SK-N-SH (cell line): ENCODE data around the gene PI4K2B. TPM values are rescaled to one million over a fixed set of nuclear protein-coding genes. Genes with fewer than 3 reads are reported as not detected.
"Not testable (repeated sequence)": the region's sequence is repeated elsewhere in the genome, so short reads cannot be mapped to it uniquely, and the experiment has no call there.

Source experiments
- CTCF ChIA-PET: fragments of 300-600, 350-600 bp; formaldehyde crosslinking; extraction: SDS; loops from one replicate; lab custom pipeline; 2021; lab: Yijun Ruan, JAX
- POLR2A ChIA-PET: fragments of 350-600 bp; sonication (Branson Sonifier 250); formaldehyde crosslinking; extraction: SDS; loops from one replicate; lab custom pipeline; 2020; ENCODE audit warnings: antibody characterized with exemption, inconsistent platforms; lab: Yijun Ruan, JAX
- DNase-seq: peaks from one replicate; pipeline ENCODE4 v3.0.0; 2012
- H2AFZ ChIP-seq: fragments of 200-600 bp; sonication (generic); 2 replicates; pipeline ENCODE4 v1.8.1; 2016; ENCODE audit warnings: antibody characterized with exemption, mild to moderate bottlenecking, low read depth
- H3F3A ChIP-seq: fragments of 200-600 bp; sonication (generic); replicated peaks from 2 replicates; pipeline ENCODE3; 2016; ENCODE audit warnings: antibody characterized with exemption, mild to moderate bottlenecking; ENCODE audit not compliant: insufficient read depth
- H3K27ac ChIP-seq, 2 experiments: fragments of 200-500 bp in 1 of 2; fragments of 200-600 bp in 1 of 2; sonication (Bioruptor generic) in 1 of 2; sonication (generic), shearing (Covaris generic) in 1 of 2; 2 replicates each; pipeline versions ENCODE4 v1.5.1 to v1.6.1; 2014 to 2016; ENCODE audit warnings: low read depth in 2 of 2, inconsistent platforms in 1 of 2, low read length in 1 of 2, mild to moderate bottlenecking in 1 of 2, mixed read lengths in 1 of 2
- H3K27me3 ChIP-seq: fragments of 200-600 bp; sonication (generic), shearing (Covaris generic); 2 replicates; pipeline ENCODE4 v1.6.1; 2016; ENCODE audit warnings: mixed run types; ENCODE audit not compliant: insufficient read depth
- H3K36me3 ChIP-seq, 2 experiments: fragments of 200-500 bp in 1 of 2; fragments of 200-600 bp in 1 of 2; sonication (Bioruptor generic) in 1 of 2; sonication (generic) in 1 of 2; replicated peaks in 1 of 2; 2 replicates each; pipeline versions ENCODE3 to v1.5.1; 2014 to 2016; ENCODE audit warnings: low read length in 1 of 2, mild to moderate bottlenecking in 1 of 2; ENCODE audit not compliant: insufficient read depth in 2 of 2, control insufficient read depth in 1 of 2
- H3K4me1 ChIP-seq, 2 experiments: fragments of 200-500 bp in 1 of 2; fragments of 200-600 bp in 1 of 2; sonication (Bioruptor generic) in 1 of 2; sonication (generic), shearing (Covaris generic) in 1 of 2; 2 replicates each; pipeline versions ENCODE4 v1.5.1 to v1.6.1; 2014 to 2016; ENCODE audit warnings: low read depth in 1 of 2, low read length in 1 of 2, mixed run types in 1 of 2; ENCODE audit not compliant: insufficient read depth in 2 of 2, control insufficient read depth in 1 of 2
- H3K4me2 ChIP-seq: fragments of 200-600 bp; sonication (generic), shearing (Covaris generic); 2 replicates; pipeline ENCODE4 v1.6.1; 2017; ENCODE audit warnings: mixed run types
- H3K4me3 ChIP-seq, 2 experiments: fragments of 200-500 bp in 1 of 2; fragments of 200-600 bp in 1 of 2; sonication (Bioruptor generic) in 1 of 2; sonication (generic), shearing (Covaris generic) in 1 of 2; 2 replicates each; pipeline versions ENCODE4 v1.5.1 to v1.8.1; 2014 to 2016; ENCODE audit warnings: low read depth in 2 of 2, inconsistent platforms in 1 of 2, low read length in 1 of 2, mild to moderate bottlenecking in 1 of 2, mixed read lengths in 1 of 2, moderate library complexity in 1 of 2
- H3K79me2 ChIP-seq: fragments of 200-600 bp; sonication (generic); 2 replicates; pipeline ENCODE4 v1.8.1; 2017; ENCODE audit warnings: mild to moderate bottlenecking; ENCODE audit not compliant: insufficient read depth
- H3K9ac ChIP-seq: fragments of 200-600 bp; sonication (generic); 2 replicates; pipeline ENCODE4 v1.6.1; 2017; ENCODE audit warnings: mixed run types
- H3K9me2 ChIP-seq: fragments of 200-600 bp; sonication (generic); 2 replicates; pipeline ENCODE4 v1.6.1; 2017; ENCODE audit warnings: mixed run types
- H3K9me3 ChIP-seq: fragments of 200-600 bp; sonication (generic); 2 replicates; pipeline ENCODE4 v1.6.1; 2017; ENCODE audit warnings: mixed run types, mild to moderate bottlenecking, moderate library complexity
- H4K20me1 ChIP-seq: fragments of 200-600 bp; sonication (generic); 2 replicates; pipeline ENCODE4 v1.6.1; 2017; ENCODE audit warnings: mild to moderate bottlenecking, mixed run types; ENCODE audit not compliant: insufficient read depth
- ELF1 ChIP-seq: IDR thresholded peaks from 2 replicates; pipeline ENCODE4 v1.4.0; 2012
- EP300 ChIP-seq, 2 experiments: IDR thresholded peaks; 2 replicates each; pipeline versions ENCODE4 v1.4.0 to v1.6.1; 2012; ENCODE audit warnings: borderline replicate concordance in 1 of 2, low read depth in 1 of 2, low read length in 1 of 2
- FOXJ3 ChIP-seq: sonication (generic); formaldehyde crosslinking; IDR thresholded peaks from 2 replicates; pipeline ENCODE4 v1.5.1; 2020; ENCODE audit warnings: mild to moderate bottlenecking, missing genetic modification reagents
- FOXM1 ChIP-seq: IDR thresholded peaks from 2 replicates; pipeline ENCODE4 v1.4.0; 2012; ENCODE audit warnings: low read depth, mild to moderate bottlenecking
- GATA2 ChIP-seq: sonication (generic); formaldehyde crosslinking; IDR thresholded peaks from 2 replicates; pipeline ENCODE4 v1.5.0; 2020; ENCODE audit warnings: mild to moderate bottlenecking, missing genetic modification reagents
- MXI1 ChIP-seq: IDR thresholded peaks from 2 replicates; pipeline ENCODE4 v1.6.1; 2012; ENCODE audit warnings: mild to moderate bottlenecking, low read depth, low read length, improper control_type of control experiment
- NFIC ChIP-seq: IDR thresholded peaks from 2 replicates; pipeline ENCODE4 v1.4.0; 2012; ENCODE audit warnings: borderline replicate concordance
- RFX5 ChIP-seq: IDR thresholded peaks from 2 replicates; pipeline ENCODE4 v1.6.1; 2012; ENCODE audit warnings: mild to moderate bottlenecking, improper control_type of control experiment, low read length
- RXRA ChIP-seq: IDR thresholded peaks from 2 replicates; pipeline ENCODE4 v1.4.0; 2012; ENCODE audit warnings: low read depth, mild to moderate bottlenecking, borderline replicate concordance
- SMC3 ChIP-seq: IDR thresholded peaks from 2 replicates; pipeline ENCODE4 v1.6.1; 2012; ENCODE audit warnings: low read depth, low read length, improper control_type of control experiment
- WGBS: methylation state at CpG from one replicate; pipeline ENCODE4 v1.1.6; 2017; ENCODE audit warnings: low lambda C conversion rate; 5-methylcytosine and 5-hydroxymethylcytosine counted together
- polyA plus RNA-seq, 3 experiments: library from polyadenylated mRNA; depleted of rRNA; stranded (reverse); fragments of >200 nt; gene quantifications; 2 replicates each; pipeline ENCODE4 v1.2.3, GENCODE V29; 2012
- TF ChIP-seq, protein P1 (sequence below): IDR thresholded peaks from 2 replicates; pipeline ENCODE4 v1.6.1; 2012; ENCODE audit warnings: mild to moderate bottlenecking, low read depth, low read length, moderate library complexity
- TF ChIP-seq, protein P2 (sequence below): IDR thresholded peaks from 2 replicates; pipeline ENCODE4 v1.4.0; 2012; ENCODE audit warnings: low read depth, borderline replicate concordance

The PI4K2B gene
- polyA plus RNA-seq, 1 of the 3 experiments (the other 2 are of a cell fraction), result 3.1 TPM

DNA sequence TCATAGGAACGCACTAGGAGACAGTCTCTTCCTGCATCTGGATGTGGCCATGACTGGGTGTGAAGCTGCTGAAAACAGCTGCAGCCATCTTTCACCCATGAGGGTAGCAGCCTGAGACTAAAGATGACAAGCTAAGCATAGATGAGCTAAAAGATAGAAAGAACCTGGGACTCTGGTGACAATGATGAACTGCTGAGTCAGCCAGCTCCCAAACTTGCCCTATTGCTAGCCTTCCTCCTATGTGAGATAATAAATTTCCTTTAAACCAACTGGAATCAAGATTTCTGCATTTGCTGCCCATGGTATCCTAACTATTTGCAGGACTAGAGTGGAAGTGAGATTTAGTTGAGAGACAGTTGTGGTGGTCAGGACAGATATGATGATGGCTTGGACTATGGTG, 21.0 kb upstream of the PI4K2B start (continued):
- TF ChIP-seq, protein P1, sequence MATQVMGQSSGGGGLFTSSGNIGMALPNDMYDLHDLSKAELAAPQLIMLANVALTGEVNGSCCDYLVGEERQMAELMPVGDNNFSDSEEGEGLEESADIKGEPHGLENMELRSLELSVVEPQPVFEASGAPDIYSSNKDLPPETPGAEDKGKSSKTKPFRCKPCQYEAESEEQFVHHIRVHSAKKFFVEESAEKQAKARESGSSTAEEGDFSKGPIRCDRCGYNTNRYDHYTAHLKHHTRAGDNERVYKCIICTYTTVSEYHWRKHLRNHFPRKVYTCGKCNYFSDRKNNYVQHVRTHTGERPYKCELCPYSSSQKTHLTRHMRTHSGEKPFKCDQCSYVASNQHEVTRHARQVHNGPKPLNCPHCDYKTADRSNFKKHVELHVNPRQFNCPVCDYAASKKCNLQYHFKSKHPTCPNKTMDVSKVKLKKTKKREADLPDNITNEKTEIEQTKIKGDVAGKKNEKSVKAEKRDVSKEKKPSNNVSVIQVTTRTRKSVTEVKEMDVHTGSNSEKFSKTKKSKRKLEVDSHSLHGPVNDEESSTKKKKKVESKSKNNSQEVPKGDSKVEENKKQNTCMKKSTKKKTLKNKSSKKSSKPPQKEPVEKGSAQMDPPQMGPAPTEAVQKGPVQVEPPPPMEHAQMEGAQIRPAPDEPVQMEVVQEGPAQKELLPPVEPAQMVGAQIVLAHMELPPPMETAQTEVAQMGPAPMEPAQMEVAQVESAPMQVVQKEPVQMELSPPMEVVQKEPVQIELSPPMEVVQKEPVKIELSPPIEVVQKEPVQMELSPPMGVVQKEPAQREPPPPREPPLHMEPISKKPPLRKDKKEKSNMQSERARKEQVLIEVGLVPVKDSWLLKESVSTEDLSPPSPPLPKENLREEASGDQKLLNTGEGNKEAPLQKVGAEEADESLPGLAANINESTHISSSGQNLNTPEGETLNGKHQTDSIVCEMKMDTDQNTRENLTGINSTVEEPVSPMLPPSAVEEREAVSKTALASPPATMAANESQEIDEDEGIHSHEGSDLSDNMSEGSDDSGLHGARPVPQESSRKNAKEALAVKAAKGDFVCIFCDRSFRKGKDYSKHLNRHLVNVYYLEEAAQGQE, result no peak
- TF ChIP-seq NFIC (no peak), ELF1 (no peak), EP300 (IDR thresholded peaks at IDR 0.05; ENCODE audit: borderline replicate concordance in 1 of 2, low read depth in 1 of 2, low read length in 1 of 2) (no peak), RXRA (no peak), FOXM1 (no peak), SMC3 (no peak)
- TF ChIP-seq, protein P2, sequence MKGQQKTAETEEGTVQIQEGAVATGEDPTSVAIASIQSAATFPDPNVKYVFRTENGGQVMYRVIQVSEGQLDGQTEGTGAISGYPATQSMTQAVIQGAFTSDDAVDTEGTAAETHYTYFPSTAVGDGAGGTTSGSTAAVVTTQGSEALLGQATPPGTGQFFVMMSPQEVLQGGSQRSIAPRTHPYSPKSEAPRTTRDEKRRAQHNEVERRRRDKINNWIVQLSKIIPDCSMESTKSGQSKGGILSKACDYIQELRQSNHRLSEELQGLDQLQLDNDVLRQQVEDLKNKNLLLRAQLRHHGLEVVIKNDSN, result no peak

DNA sequence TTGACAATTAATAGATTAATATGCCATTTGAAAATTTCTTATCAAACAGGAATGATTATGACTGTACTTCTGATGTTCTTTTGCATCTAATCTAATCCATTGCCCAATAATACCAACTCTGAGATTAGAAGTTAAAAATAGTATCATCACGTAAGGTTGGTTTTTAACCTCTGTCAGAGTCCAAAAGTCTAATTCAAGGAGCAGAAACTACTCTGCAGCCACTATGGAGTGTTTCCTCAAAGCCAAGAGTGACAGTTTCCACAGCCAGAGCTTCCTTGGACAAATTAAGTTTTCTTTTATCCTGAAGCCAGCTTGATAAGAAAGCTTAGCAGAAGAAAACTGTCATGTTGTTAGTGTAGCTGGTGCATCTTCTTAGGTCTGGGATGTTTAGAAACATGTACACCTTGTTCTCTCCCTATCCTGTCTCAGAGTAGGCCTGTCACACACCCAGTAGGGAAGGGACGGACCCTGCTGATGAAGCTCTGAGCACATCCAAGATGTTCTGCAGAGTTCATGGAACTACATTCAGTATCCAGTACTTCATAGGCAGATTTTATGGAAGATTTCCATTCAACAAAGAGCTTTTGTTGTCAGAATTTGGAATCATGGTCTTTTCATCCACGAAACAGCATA, 20.4 kb upstream of the PI4K2B start:
- no peak overlapping the region for H3K9ac ChIP-seq
- TF ChIP-seq FOXJ3 (CRISPR knock-in tag), result no peak
- no peak for TF ChIP-seq GATA2 (CRISPR knock-in tag)
- TF ChIP-seq, protein P1, result no peak
- TF ChIP-seq RFX5, result no peak
- no peak for TF ChIP-seq MXI1
- no peak for TF ChIP-seq EP300 (IDR thresholded peaks at IDR 0.05; ENCODE audit: borderline replicate concordance in 1 of 2, low read depth in 1 of 2, low read length in 1 of 2)
- TF ChIP-seq, all 33 proteins: peak for 0
- Histone ChIP-seq H3K27ac (no peak overlapping the region), H3K9me2 (no peaks in the 10 kb centered on the region), H3F3A (no peaks in the 10 kb centered on the region), H3K4me2 (no peak overlapping the region), H3K4me1 (no peaks in the 10 kb centered on the region), H3K79me2 (no peaks in the 10 kb centered on the region), H4K20me1 (no peaks in the 10 kb centered on the region), H3K36me3 (no peaks in the 10 kb centered on the region), H2AFZ (no peak overlapping the region), H3K27me3 (no peaks in the 10 kb centered on the region), H3K4me3 (no peak overlapping the region), H3K9me3 (no peaks in the 10 kb centered on the region)
- WGBS, result 46% methylated on average over 3 of the region's 3 CpGs
- ChIA-PET CTCF (interaction anchor here (0.8 to 1.6 kb wide), 3 partner anchors 9 to 222 kb away, joined by 3 to 5 read pairs (median 3); partner anchors contain the start of gene ZCCHC4), POLR2A (no interaction called here)
- DNase-seq, result no peak

DNA sequence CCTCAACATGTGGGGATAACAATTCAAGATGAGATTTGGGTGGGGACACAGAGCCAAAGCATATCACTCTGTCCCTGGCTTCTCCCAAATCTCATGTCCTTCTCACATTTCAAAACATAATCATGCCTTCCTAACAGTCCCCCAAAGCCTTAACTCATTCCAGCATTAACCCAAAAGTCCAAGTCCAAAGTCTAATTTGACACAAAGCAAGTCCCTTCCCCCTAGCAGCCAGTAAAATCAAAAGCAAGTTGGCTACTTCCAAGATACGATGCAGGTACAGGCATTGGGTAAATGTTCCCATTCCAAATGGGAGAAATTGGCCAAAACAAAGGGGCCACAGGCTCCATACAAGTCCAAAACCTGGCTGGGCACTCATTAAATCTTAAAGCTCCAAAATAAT, 19.1 kb upstream of the PI4K2B start:
- H3K4me1 ChIP-seq, H3K4me2 ChIP-seq, POLR2A ChIA-PET, H3K9me2 ChIP-seq, H3K27me3 ChIP-seq, H3K79me2 ChIP-seq, H4K20me1 ChIP-seq, H3K9ac ChIP-seq, DNase-seq, H3K9me3 ChIP-seq, H3K4me3 ChIP-seq, H3F3A ChIP-seq, H2AFZ ChIP-seq, H3K36me3 ChIP-seq, H3K27ac ChIP-seq, CTCF ChIA-PET: not testable (repeated sequence)
- WGBS, result 8% methylated on average over 1 of the region's 1 CpG
